ENCODE measurements around the gene VWA8.
"Not testable (repeated sequence)": the region's sequence is repeated elsewhere in the genome, so short reads cannot be mapped to it uniquely, and the experiment has no call there.

The VWA8 gene

GRCh38 chr13:41586216-41586615 is 374.7 kb downstream of the VWA8 start:
- TF ChIP-seq CTCF (IDR thresholded peaks at IDR 0.05; ENCODE audit: control insufficient read depth, extremely low read depth, insufficient read depth), result no peak
- DNase-seq (ENCODE audit: low read depth), result no peak
- no peak overlapping the region for H3K4me3 ChIP-seq (ENCODE audit: low read depth, low read length)

GRCh38 chr13:41582027-41582463 is 378.9 kb downstream of the VWA8 start:
- no peak for TF ChIP-seq CTCF (IDR thresholded peaks at IDR 0.05; ENCODE audit: control insufficient read depth, extremely low read depth, insufficient read depth)
- no peak for DNase-seq (ENCODE audit: low read depth)
- H3K4me3 ChIP-seq (ENCODE audit: low read depth, low read length), result no peak overlapping the region

- TF ChIP-seq CTCF (IDR thresholded peaks at IDR 0.05; ENCODE audit: control insufficient read depth, extremely low read depth, insufficient read depth), result no peak
- DNase-seq (ENCODE audit: low read depth), result no peak
- H3K4me3 ChIP-seq (ENCODE audit: low read depth, low read length), result no peak overlapping the region
These were observed 380.6 kb downstream of the VWA8 start for GRCh38 chr13:41580345-41580744.

GRCh38 chr13:41579881-41580280 is 381.0 kb downstream of the VWA8 start:
- no peak overlapping the region for H3K4me3 ChIP-seq (ENCODE audit: low read depth, low read length)
- no peak for TF ChIP-seq CTCF (IDR thresholded peaks at IDR 0.05; ENCODE audit: control insufficient read depth, extremely low read depth, insufficient read depth)
- DNase-seq (ENCODE audit: low read depth), result no peak

GRCh38 chr13:41579168-41579567 is 381.7 kb downstream of the VWA8 start:
- TF ChIP-seq CTCF (IDR thresholded peaks at IDR 0.05; ENCODE audit: control insufficient read depth, extremely low read depth, insufficient read depth), result no peak
- DNase-seq (ENCODE audit: low read depth), result no peak
- H3K4me3 ChIP-seq (ENCODE audit: low read depth, low read length), result no peak overlapping the region

GRCh38 chr13:41578371-41578770 is 382.5 kb downstream of the VWA8 start:
- no peak for TF ChIP-seq CTCF (IDR thresholded peaks at IDR 0.05; ENCODE audit: control insufficient read depth, extremely low read depth, insufficient read depth)

GRCh38 chr13:41577436-41577835 is 383.5 kb downstream of the VWA8 start:
- no peak for TF ChIP-seq CTCF (IDR thresholded peaks at IDR 0.05; ENCODE audit: control insufficient read depth, extremely low read depth, insufficient read depth)
- DNase-seq (ENCODE audit: low read depth), result no peak
- H3K4me3 ChIP-seq (ENCODE audit: low read depth, low read length), result no peak overlapping the region

More at GRCh38 chr13:41578371-41578770, 382.5 kb downstream of the VWA8 start:
- no peak overlapping the region for H3K4me3 ChIP-seq (ENCODE audit: low read depth, low read length)
- no peak for DNase-seq (ENCODE audit: low read depth)

- H3K4me3 ChIP-seq (ENCODE audit: low read depth, low read length); DNase-seq (ENCODE audit: low read depth): not testable (repeated sequence)
These were observed 387.3 kb downstream of the VWA8 start for GRCh38 chr13:41573640-41574039.

GRCh38 chr13:41571817-41572340 is 389.0 kb downstream of the VWA8 start:
- DNase-seq (ENCODE audit: low read depth); H3K4me3 ChIP-seq (ENCODE audit: low read depth, low read length): not testable (repeated sequence)

All from LNCaP clone FGC (cell line).